Astrocyte (in vitro differentiated cells and primary cell): Measurements from ENCODE around the gene MEIOB. TPM values are rescaled to one million over a fixed set of nuclear protein-coding genes. Genes with fewer than 3 reads are reported as not detected.

Experiments used
- DNase-seq: peaks from one replicate; pipeline ENCODE4 v3.0.0-alpha.2; 2010; ENCODE audit warnings: low read depth
- FAIRE-seq: peaks from 2 replicates; lab custom pipeline; 2011; peaks lifted over from hg19 to GRCh38; lab: Jason Lieb, UNC
- H2AFZ ChIP-seq: 2 replicates; pipeline ENCODE4 v1.6.0; 2012; ENCODE audit warnings: low read depth, low read length, inconsistent platforms
- H3K27ac ChIP-seq: 2 replicates; pipeline ENCODE4 v1.5.1; 2011; ENCODE audit warnings: low read depth, low read length, inconsistent platforms
- H3K27me3 ChIP-seq: 2 replicates; pipeline ENCODE4 v1.6.0; 2011; ENCODE audit warnings: low read length, inconsistent platforms; ENCODE audit not compliant: insufficient read depth
- H3K36me3 ChIP-seq: 2 replicates; pipeline ENCODE4 v1.5.1; 2011; ENCODE audit warnings: low read length, inconsistent platforms; ENCODE audit not compliant: insufficient read depth
- H3K4me1 ChIP-seq: 2 replicates; pipeline ENCODE4 v1.5.1; 2011; ENCODE audit warnings: low read length, inconsistent platforms; ENCODE audit not compliant: insufficient read depth
- H3K4me2 ChIP-seq: 2 replicates; pipeline ENCODE4 v1.6.0; 2012; ENCODE audit warnings: low read length, inconsistent platforms
- H3K4me3 ChIP-seq: 2 replicates; pipeline ENCODE4 v1.5.1; 2011; ENCODE audit warnings: low read depth, mild to moderate bottlenecking, low read length, inconsistent platforms; ENCODE audit not compliant: insufficient read depth
- H3K79me2 ChIP-seq: 2 replicates; pipeline ENCODE4 v1.6.0; 2012; ENCODE audit warnings: mild to moderate bottlenecking, low read length, inconsistent platforms; ENCODE audit not compliant: insufficient read depth
- H3K9ac ChIP-seq: 2 replicates; pipeline ENCODE4 v1.6.0; 2012; ENCODE audit warnings: mild to moderate bottlenecking, low read length, inconsistent platforms
- H3K9me3 ChIP-seq: 2 replicates; pipeline ENCODE4 v1.5.1; 2012; ENCODE audit warnings: low read depth, mild to moderate bottlenecking, low read length, inconsistent platforms; ENCODE audit not compliant: insufficient read depth
- H4K20me1 ChIP-seq: 2 replicates; pipeline ENCODE4 v1.6.0; 2012; ENCODE audit warnings: low read length, inconsistent platforms; ENCODE audit not compliant: insufficient read depth
- H3K27ac Mint-ChIP-seq: one replicate; pipeline ENCODE4 v1.8.0; 2021; ENCODE audit warnings: mild to moderate bottlenecking, mixed read lengths; ENCODE audit not compliant: unreplicated experiment
- H3K27me3 Mint-ChIP-seq: one replicate; pipeline ENCODE4 v1.8.0; 2021; ENCODE audit warnings: low read depth, mixed read lengths; ENCODE audit not compliant: unreplicated experiment
- H3K36me3 Mint-ChIP-seq: one replicate; pipeline ENCODE4 v1.8.0; 2021; ENCODE audit warnings: low read depth, mixed read lengths; ENCODE audit not compliant: unreplicated experiment
- H3K4me1 Mint-ChIP-seq: one replicate; pipeline ENCODE4 v1.8.0; 2021; ENCODE audit warnings: low read depth, mixed read lengths; ENCODE audit not compliant: unreplicated experiment
- H3K4me3 Mint-ChIP-seq: one replicate; pipeline ENCODE4 v1.8.0; 2021; ENCODE audit warnings: mild to moderate bottlenecking, moderate library complexity, mixed read lengths; ENCODE audit not compliant: unreplicated experiment
- H3K9me3 Mint-ChIP-seq: one replicate; pipeline ENCODE4 v1.8.0; 2021; ENCODE audit warnings: mild to moderate bottlenecking, mixed read lengths; ENCODE audit not compliant: unreplicated experiment
- EZH2 ChIP-seq: IDR thresholded peaks from 2 replicates; pipeline ENCODE4 v1.6.1; 2012; ENCODE audit warnings: mild to moderate bottlenecking, low read length, inconsistent platforms; ENCODE audit not compliant: insufficient read depth
- total RNA-seq: library from RNA; stranded (reverse); gene quantifications from 2 replicates; pipeline ENCODE4 v1.2.1, GENCODE V29; 2021
- TF ChIP-seq, protein P1 (sequence below): IDR thresholded peaks from 2 replicates; pipeline ENCODE4 v1.5.1; 2011; ENCODE audit warnings: low read depth, mild to moderate bottlenecking, inconsistent platforms, low read length, moderate library complexity; ENCODE audit not compliant: insufficient read depth

The MEIOB gene
- total RNA-seq, 1 donor from 2014 or later = 0.16 TPM

DNA sequence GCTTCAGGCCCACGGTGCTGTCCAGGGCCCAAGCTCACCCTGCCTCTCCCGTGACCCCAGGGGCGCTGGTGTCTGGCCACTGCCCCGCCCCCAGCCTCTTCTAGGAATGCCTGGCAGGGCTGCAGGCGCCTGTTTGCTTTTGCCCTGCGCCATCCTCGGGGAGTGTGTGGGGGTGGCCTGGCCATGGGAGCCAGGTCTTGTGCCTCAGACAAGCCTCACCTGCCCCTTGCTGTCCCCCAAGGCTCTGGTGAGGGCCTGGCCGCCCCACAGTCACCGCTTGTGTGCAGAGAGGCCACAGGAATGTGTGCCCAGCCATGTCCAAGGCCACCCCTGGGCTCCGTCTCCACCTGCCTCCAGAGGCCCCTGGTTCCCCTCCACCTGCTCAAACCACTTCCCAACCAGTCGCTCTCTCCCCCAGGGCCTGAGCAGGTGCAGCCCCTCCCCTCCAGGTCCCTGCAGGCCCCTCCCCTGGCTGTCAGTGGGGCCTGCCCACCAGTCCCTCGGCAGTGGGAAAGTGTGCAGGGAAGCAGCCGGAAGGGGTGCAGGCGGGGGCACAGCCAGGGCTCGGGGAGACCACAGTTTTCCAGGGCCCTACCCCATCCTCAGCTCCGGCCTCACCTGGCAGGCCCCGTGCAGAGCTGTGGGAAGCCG lies 77.6 kb downstream of the MEIOB start:
- Mint-ChIP-seq H3K27ac (no peak overlapping the region), H3K9me3 (peaks cover 15% of the 10 kb centered on the region), H3K36me3 (peaks cover 15% of the 10 kb centered on the region), H3K4me3 (no peak overlapping the region), H3K4me1 (no peaks in the 10 kb centered on the region), H3K27me3 (no peaks in the 10 kb centered on the region)
- no peak overlapping the region for H2AFZ ChIP-seq
- peaks cover 4% of the 10 kb centered on the region for H3K9me3 ChIP-seq
- TF ChIP-seq EZH2 = no peak
- TF ChIP-seq, protein P1, sequence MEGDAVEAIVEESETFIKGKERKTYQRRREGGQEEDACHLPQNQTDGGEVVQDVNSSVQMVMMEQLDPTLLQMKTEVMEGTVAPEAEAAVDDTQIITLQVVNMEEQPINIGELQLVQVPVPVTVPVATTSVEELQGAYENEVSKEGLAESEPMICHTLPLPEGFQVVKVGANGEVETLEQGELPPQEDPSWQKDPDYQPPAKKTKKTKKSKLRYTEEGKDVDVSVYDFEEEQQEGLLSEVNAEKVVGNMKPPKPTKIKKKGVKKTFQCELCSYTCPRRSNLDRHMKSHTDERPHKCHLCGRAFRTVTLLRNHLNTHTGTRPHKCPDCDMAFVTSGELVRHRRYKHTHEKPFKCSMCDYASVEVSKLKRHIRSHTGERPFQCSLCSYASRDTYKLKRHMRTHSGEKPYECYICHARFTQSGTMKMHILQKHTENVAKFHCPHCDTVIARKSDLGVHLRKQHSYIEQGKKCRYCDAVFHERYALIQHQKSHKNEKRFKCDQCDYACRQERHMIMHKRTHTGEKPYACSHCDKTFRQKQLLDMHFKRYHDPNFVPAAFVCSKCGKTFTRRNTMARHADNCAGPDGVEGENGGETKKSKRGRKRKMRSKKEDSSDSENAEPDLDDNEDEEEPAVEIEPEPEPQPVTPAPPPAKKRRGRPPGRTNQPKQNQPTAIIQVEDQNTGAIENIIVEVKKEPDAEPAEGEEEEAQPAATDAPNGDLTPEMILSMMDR = no peak
- no peak overlapping the region for H3K4me2 ChIP-seq
- H3K27me3 ChIP-seq = no peaks in the 10 kb centered on the region
- H3K4me1 ChIP-seq = no peaks in the 10 kb centered on the region
- FAIRE-seq = no peak
- H3K79me2 ChIP-seq = no peaks in the 10 kb centered on the region
- no peak overlapping the region for H3K9ac ChIP-seq
- H3K36me3 ChIP-seq = no peaks in the 10 kb centered on the region
- H3K27ac ChIP-seq = no peak overlapping the region
- DNase-seq = no peak
- no peak overlapping the region for H3K4me3 ChIP-seq
- H4K20me1 ChIP-seq = no peaks in the 10 kb centered on the region

DNA sequence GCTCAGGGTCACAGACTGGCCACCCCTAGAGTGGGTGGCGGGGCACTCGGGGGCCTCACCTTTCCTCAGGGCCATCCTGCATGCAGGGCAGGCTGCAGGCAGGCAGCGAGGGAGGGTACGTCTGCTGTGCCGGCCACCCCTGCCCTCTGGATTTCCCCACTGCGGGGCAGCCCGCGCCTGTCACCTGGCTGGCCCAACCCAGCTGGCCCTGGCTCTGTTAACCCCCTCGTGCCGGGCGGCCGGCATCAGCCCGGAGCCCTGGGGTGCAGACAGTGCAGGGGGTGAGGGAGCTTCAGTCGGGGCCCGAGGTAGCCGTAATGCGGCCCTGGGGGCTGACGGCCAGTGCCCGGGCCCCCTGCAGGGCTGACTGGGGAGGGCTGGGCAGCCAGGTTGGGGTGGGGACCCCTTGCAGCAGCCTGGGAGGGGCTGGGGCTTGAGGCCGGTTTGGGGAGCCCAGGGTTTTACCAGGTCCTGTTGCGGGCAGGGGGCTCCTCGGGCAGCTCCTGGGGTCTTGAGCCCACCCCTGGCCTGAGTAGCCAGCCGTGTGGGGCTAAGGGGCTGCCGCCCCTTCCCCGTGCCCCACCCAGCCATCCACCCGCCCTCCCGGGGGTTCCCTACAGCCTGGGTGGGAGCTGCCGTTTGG lies 78.3 kb downstream of the MEIOB start, which contains the start of gene IGFALS:
Gene IGFALS, minus strand, starts transcription at position 128 of the 643 bp plus-strand sequence. Its CDS starts 53 bp downstream, at position 75.
- Mint-ChIP-seq H3K27me3 (no peaks in the 10 kb centered on the region), H3K27ac (no peak within 1 kb of the TSS), H3K4me1 (no peaks in the 10 kb centered on the region), H3K4me3 (no peak within 1 kb of the TSS), H3K36me3 (peaks cover 8% of the 10 kb centered on the region), H3K9me3 (peaks cover 9% of the 10 kb centered on the region)
- Histone ChIP-seq H4K20me1 (no peaks in the 10 kb centered on the region), H3K27me3 (no peaks in the 10 kb centered on the region), H3K79me2 (no peaks in the 10 kb centered on the region), H3K4me1 (no peaks in the 10 kb centered on the region), H3K9ac (no peak within 1 kb of the TSS), H3K4me2 (no peak within 1 kb of the TSS), H3K4me3 (no peak within 1 kb of the TSS), H2AFZ (no peak within 1 kb of the TSS), H3K36me3 (no peaks in the 10 kb centered on the region), H3K27ac (no peak within 1 kb of the TSS), H3K9me3 (peaks cover 4% of the 10 kb centered on the region)
- DNase-seq (no peak), FAIRE-seq (no peak)
- TF ChIP-seq, protein P1 = no peak
- no peak for TF ChIP-seq EZH2
